Liver (tissue), 3 donors: Measurements from ENCODE around the gene TOX4.

Experiments
- CTCF ChIP-seq: fragments of 150-350 bp; IDR thresholded peaks from 2 replicates; pipeline ENCODE4 v1.5.1; 2017; ENCODE audit warnings: improper control_type of control experiment, low read depth, low read length; ENCODE audit not compliant: missing input control
- EGR1 ChIP-seq, 2 donors: IDR thresholded peaks; 2 replicates each; pipeline ENCODE4 v1.6.1; 2016 to 2018; ENCODE audit warnings: antibody characterized with exemption in 2 of 2, low read depth in 2 of 2
- GABPA ChIP-seq, 2 donors: IDR thresholded peaks in 1 of 2; conservative IDR thresholded peaks in 1 of 2; 2 replicates each; pipeline ENCODE4 v1.6.1; 2016; ENCODE audit warnings: antibody characterized with exemption in 2 of 2, mild to moderate bottlenecking in 1 of 2, moderate library complexity in 1 of 2
- JUND ChIP-seq, 2 donors: IDR thresholded peaks; 2 replicates each; pipeline ENCODE4 v1.6.1; 2016; ENCODE audit warnings: antibody characterized with exemption in 2 of 2
- MAX ChIP-seq: IDR thresholded peaks from 2 replicates; pipeline ENCODE4 v1.6.1; 2016; ENCODE audit warnings: antibody characterized with exemption
- RAD21 ChIP-seq, 2 donors: IDR thresholded peaks; 2 replicates each; pipeline ENCODE4 v1.6.1; 2016; ENCODE audit warnings: antibody characterized with exemption in 2 of 2, mild to moderate bottlenecking in 2 of 2
- REST ChIP-seq: IDR thresholded peaks from 2 replicates; pipeline ENCODE4 v1.6.1; 2016; ENCODE audit warnings: antibody characterized with exemption, mild to moderate bottlenecking
- TAF1 ChIP-seq: conservative IDR thresholded peaks from 2 replicates; pipeline ENCODE4 v1.6.1; 2016; ENCODE audit warnings: antibody characterized with exemption, mild to moderate bottlenecking
- ZBTB33 ChIP-seq: IDR thresholded peaks from 2 replicates; pipeline ENCODE4 v1.6.1; 2016; ENCODE audit warnings: antibody characterized with exemption
- donor health status: healthy.
- donor health status: healthy.

GRCh38 chr14:21486640-21487087, 9.7 kb downstream of the TOX4 start:
- TF ChIP-seq CTCF (no peak), MAX (no peak), ZBTB33 (no peak), JUND (IDR thresholded peaks at IDR 0.05) (no peak), TAF1 (no peak), REST (no peak), EGR1 (IDR thresholded peaks at IDR 0.05; ENCODE audit: low read depth in 2 of 2) (no peak), RAD21 (IDR thresholded peaks at IDR 0.05) (no peak), GABPA (IDR thresholded peaks at IDR 0.05 in 1 of 2, conservative IDR thresholded peaks at IDR 0.05 in 1 of 2) (no peak)
